Measurements from ENCODE around the gene BYSL.
"Not testable (repeated sequence)": the region's sequence is repeated elsewhere in the genome, so short reads cannot be mapped to it uniquely, and the experiment has no call there.

Gene BYSL

GRCh38 chr6:41941280-41942066 is 20.2 kb downstream of the BYSL start, which contains the start of gene CCND3:
Gene CCND3, minus strand, starts transcription at chr6:41941808. Its CDS starts 159 bp downstream, at chr6:41941649.
- peak within 1 kb of the TSS; percentile 91 to 100 (median 99) for H3K27ac Mint-ChIP-seq
- TF ChIP-seq CTCF (IDR thresholded peaks at IDR 0.05; ENCODE audit: unreplicated experiment in 3 of 3): no peak
- peaks cover 44% of the 10 kb centered on the region for H3K4me1 Mint-ChIP-seq
- no peaks in the 10 kb centered on the region for H3K9me3 Mint-ChIP-seq
- peaks cover 2% of the 10 kb centered on the region for H3K36me3 Mint-ChIP-seq (ENCODE audit: low read depth)
- peak within 1 kb of the TSS; percentile 90 to 95 (median 93) for H3K4me3 Mint-ChIP-seq
- no peaks in the 10 kb centered on the region for H3K27me3 Mint-ChIP-seq (ENCODE audit: low read depth)

GRCh38 chr6:41942067-41942851 is 21.0 kb downstream of the BYSL start:
- no peak for TF ChIP-seq CTCF (IDR thresholded peaks at IDR 0.05; ENCODE audit: unreplicated experiment in 3 of 3)
- Mint-ChIP-seq H3K36me3 (ENCODE audit: low read depth) (no peaks in the 10 kb centered on the region), H3K4me3 (peak overlapping the region; percentile 82 to 92 (median 90)), H3K9me3 (no peaks in the 10 kb centered on the region), H3K27ac (peak overlapping the region; percentile 80 to 91 (median 87)), H3K27me3 (ENCODE audit: low read depth) (no peaks in the 10 kb centered on the region), H3K4me1 (peaks cover 38% of the 10 kb centered on the region)

GRCh38 chr6:41942882-41943281 is 21.6 kb downstream of the BYSL start:
- peaks cover 31% of the 10 kb centered on the region for H3K4me1 Mint-ChIP-seq
- not testable (repeated sequence) for H3K9me3 Mint-ChIP-seq; H3K27me3 Mint-ChIP-seq (ENCODE audit: low read depth); H3K4me3 Mint-ChIP-seq; H3K36me3 Mint-ChIP-seq (ENCODE audit: low read depth); H3K27ac Mint-ChIP-seq

DNA sequence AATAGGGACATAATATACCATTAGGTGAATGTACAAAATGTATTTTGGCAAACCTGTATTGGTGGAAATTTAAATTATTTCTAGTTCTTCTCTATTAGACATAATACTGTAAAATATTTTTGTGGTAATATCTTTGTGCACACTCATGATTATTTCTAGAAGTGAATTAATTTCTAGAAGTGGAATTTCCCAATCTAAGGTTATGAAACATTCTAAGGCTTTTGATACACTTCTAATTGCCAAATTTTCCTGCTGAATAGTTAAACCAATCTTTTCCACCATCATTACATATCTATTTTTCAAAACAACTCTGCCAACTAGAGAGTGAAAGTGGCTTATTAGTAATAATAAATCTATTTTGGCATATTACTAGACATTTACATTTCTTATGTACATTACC is 22.2 kb downstream of the BYSL start:
- no peak for TF ChIP-seq CTCF (IDR thresholded peaks at IDR 0.05; ENCODE audit: unreplicated experiment in 3 of 3)
- Mint-ChIP-seq H3K27ac (no peak overlapping the region), H3K36me3 (ENCODE audit: low read depth) (no peaks in the 10 kb centered on the region), H3K4me1 (peaks cover 26% of the 10 kb centered on the region), H3K4me3 (peak overlapping the region in 2 of 3 experiments; percentile 28 to 53), H3K9me3 (no peaks in the 10 kb centered on the region), H3K27me3 (ENCODE audit: low read depth) (no peaks in the 10 kb centered on the region)

DNA sequence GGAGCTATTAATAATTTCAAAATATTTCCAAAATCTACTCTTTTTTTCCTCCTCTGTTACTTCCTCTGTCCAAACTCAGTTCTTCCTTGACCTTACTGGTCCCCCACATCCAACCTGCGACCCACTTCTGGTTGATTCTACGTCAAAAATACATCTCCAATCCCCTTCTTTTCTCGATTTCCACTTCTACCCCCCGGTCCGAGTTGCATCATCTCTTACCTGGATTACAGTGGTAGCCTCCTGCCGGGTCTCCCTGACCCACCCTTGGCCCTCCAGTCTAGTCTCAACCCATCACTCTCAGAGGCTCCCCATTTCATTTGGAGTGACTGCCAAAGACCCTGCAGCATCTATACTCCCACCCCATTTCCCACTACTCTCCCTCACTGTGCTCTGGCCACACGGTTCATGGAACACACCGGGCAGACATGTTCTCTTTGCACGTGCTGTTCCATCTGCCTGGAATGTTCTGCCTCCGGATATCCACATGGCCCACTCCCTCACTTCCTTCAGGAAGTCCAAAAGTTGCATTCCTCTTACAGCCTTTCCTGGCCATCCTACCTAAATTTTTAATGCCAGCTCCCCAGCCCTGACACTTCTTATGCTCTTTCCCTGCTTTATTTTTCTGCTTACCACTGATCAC is 26.4 kb downstream of the BYSL start:
- Mint-ChIP-seq H3K27ac (no peak overlapping the region), H3K36me3 (ENCODE audit: low read depth) (no peaks in the 10 kb centered on the region), H3K4me3 (no peak overlapping the region), H3K4me1 (no peaks in the 10 kb centered on the region), H3K27me3 (ENCODE audit: low read depth) (no peaks in the 10 kb centered on the region), H3K9me3 (no peaks in the 10 kb centered on the region)
- TF ChIP-seq CTCF (IDR thresholded peaks at IDR 0.05; ENCODE audit: unreplicated experiment in 3 of 3): no peak

GRCh38 chr6:41954668-41955067 is 33.4 kb downstream of the BYSL start:
- H3K27ac Mint-ChIP-seq: no peak overlapping the region
- no peaks in the 10 kb centered on the region for H3K27me3 Mint-ChIP-seq (ENCODE audit: low read depth)
- H3K4me1 Mint-ChIP-seq: no peaks in the 10 kb centered on the region
- no peaks in the 10 kb centered on the region for H3K9me3 Mint-ChIP-seq
- TF ChIP-seq CTCF (IDR thresholded peaks at IDR 0.05; ENCODE audit: unreplicated experiment in 3 of 3): no peak
- no peaks in the 10 kb centered on the region for H3K36me3 Mint-ChIP-seq (ENCODE audit: low read depth)
- H3K4me3 Mint-ChIP-seq: no peak overlapping the region

Measured in nephron (organoid).